ENCODE measurements around the gene TICAM1. TPM values are rescaled to one million over a fixed set of nuclear protein-coding genes. Genes with fewer than 3 reads are reported as not detected.

TICAM1 gene
- total and polyA plus RNA-seq, 11 donors = 3.7 to 13.6 (median 7.0) TPM

DNA sequence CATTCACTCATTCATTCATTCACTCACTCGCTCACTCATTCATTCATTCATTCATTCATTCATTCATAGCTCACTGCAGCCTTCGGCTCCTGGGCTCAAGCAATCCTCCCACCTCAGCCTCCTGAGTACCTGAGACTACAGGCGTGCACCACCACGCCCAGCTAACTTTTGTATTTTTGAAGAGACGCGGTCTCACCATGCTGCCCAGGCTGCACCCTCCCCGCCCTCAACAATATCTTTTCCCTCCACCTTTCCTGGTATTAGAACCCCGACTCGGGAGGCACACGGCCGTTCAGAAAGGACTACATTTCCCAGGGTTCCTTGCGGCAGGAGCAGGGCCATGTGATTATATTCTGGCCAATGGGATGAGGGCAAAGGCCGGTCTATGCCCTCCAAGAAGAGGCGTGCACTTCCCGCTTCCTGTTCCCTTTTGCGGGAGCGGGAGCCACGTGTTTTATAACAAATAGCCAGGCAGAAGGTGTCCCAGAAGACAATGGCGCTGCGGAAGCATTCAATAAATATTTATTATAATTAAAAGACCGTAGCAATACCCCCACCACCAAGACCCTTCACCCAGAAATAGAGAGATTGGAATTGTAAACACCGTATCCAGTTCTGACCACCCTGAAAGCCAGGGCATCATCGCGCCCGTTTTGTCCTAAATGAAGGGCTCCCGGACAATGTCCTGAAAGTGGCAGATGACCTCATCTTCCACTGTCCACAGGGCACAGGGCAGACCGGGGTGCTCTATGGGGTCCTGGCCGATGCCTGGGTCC, 15.9 kb downstream of the TICAM1 start:
- intact Hi-C loops (cut with DNase I) = loop anchor here in 3 of 10 donors (2.0 to 5.0 kb wide), 3 partner anchors 15 to 217 kb away; partner anchors contain the start of gene TICAM1 (in 1 of the 3)
- no peak for TF ChIP-seq POLR2A (IDR thresholded peaks at IDR 0.05)
- TF ChIP-seq CTCF (IDR thresholded peaks at IDR 0.05) = no peak
- 28 to 32% (median 31%) methylated on average over 26 to 28 of the region's 28 CpGs for WGBS, 4 donors
- H3K9me3 ChIP-seq = no peaks in the 10 kb centered on the region
- H3K4me1 ChIP-seq = peaks cover 0 to 36% (median 19%) of the 10 kb centered on the region in 12 donors
- peak overlapping the region in 8 of 12 donors; percentile 0 to 44 (median 28) for H3K4me3 ChIP-seq
- DNase-seq = peak; percentile 89 to 94 (median 93)
- no peaks in the 10 kb centered on the region for H3K27me3 ChIP-seq
- H3K36me3 ChIP-seq = peaks cover 0 to 42% (median 23%) of the 10 kb centered on the region in 9 donors
- peak; percentile 87 to 94 (median 92) for ATAC-seq
- H3K27ac ChIP-seq = peak overlapping the region in 6 of 12 donors; percentile 12 to 66 (median 23)

GRCh38 chr19:4814625-4815425, 16.7 kb downstream of the TICAM1 start:
- Histone ChIP-seq H3K27me3 (no peaks in the 10 kb centered on the region), H3K4me1 (peaks cover 0 to 37% (median 19%) of the 10 kb centered on the region in 12 donors), H3K36me3 (peaks cover 0 to 38% (median 23%) of the 10 kb centered on the region in 9 donors), H3K9me3 (no peaks in the 10 kb centered on the region), H3K4me3 (peak overlapping the region in 4 of 12 donors; percentile 20 to 44 (median 39)), H3K27ac (no peak overlapping the region)
- TF ChIP-seq CTCF (IDR thresholded peaks at IDR 0.05) (no peak), POLR2A (IDR thresholded peaks at IDR 0.05) (no peak)
- DNase-seq = no peak
- intact Hi-C loops (cut with DNase I) = loop anchor here in 6 of 10 donors (5.0 kb wide), 4 partner anchors 37 to 217 kb away; partner anchors contain the start of gene KDM4B (in 1 of the 6)
- no peak for ATAC-seq
- 73 to 76% (median 75%) methylated on average over 7 of the region's 7 CpGs for WGBS, 4 donors

- Histone ChIP-seq H3K9me3 (no peaks in the 10 kb centered on the region), H3K4me1 (peaks cover 0 to 63% (median 17%) of the 10 kb centered on the region in 12 donors), H3K36me3 (peaks cover 0 to 6% (median 3%) of the 10 kb centered on the region in 9 donors), H3K27me3 (no peaks in the 10 kb centered on the region), H3K27ac (peak overlapping the region in 1 of 12 donors; percentile 97), H3K4me3 (no peak overlapping the region)
- DNase-seq = peak; percentile 76 to 93 (median 82)
- WGBS, 4 donors = 64 to 75% (median 69%) methylated on average over 12 of the region's 12 CpGs
- ATAC-seq = peak in 3 of 4 donors; percentile 44 to 48 (median 45)
- TF ChIP-seq CTCF (IDR thresholded peaks at IDR 0.05) (peak; percentile 79 to 91 (median 86)), POLR2A (IDR thresholded peaks at IDR 0.05) (no peak)
- intact Hi-C loops (cut with DNase I) = loop anchor here in 8 of 10 donors (1.0 to 5.0 kb wide), 9 partner anchors 39 to 221 kb away; partner anchors contain the start of gene KDM4B (in 1 of the 8)
Measured at GRCh38 chr19:4811328-4812131, 20.0 kb downstream of the TICAM1 start.

Measured in heart left ventricle (tissue), 16 donors.